Upper lobe of left lung (tissue), 4 donors: Measurements from ENCODE around the gene VSIG10.

ENCODE experiments used
- POLR2A ChIP-seq, 4 donors: fragments of 450-650 bp; IDR thresholded peaks; one replicate each; pipeline ENCODE4 v1.5.1; 2016 to 2017; ENCODE audit warnings: antibody characterized with exemption in 4 of 4, mild to moderate bottlenecking in 2 of 4
- POLR2AphosphoS5 ChIP-seq, 2 donors: sonication (generic); formaldehyde crosslinking; IDR thresholded peaks; one replicate each; pipeline ENCODE4 v1.5.1; 2017; ENCODE audit warnings: antibody characterized with exemption in 2 of 2
- TF ChIP-seq, protein P1 (sequence below), 6 experiments: fragments of 450-650 bp in 4 of 6; fragments of 200-600 bp in 2 of 6; sonication (generic) in 2 of 6; IDR thresholded peaks; one replicate each; pipeline ENCODE4 v1.5.1; 2016 to 2019; ENCODE audit warnings: antibody characterized with exemption in 6 of 6

DNA sequence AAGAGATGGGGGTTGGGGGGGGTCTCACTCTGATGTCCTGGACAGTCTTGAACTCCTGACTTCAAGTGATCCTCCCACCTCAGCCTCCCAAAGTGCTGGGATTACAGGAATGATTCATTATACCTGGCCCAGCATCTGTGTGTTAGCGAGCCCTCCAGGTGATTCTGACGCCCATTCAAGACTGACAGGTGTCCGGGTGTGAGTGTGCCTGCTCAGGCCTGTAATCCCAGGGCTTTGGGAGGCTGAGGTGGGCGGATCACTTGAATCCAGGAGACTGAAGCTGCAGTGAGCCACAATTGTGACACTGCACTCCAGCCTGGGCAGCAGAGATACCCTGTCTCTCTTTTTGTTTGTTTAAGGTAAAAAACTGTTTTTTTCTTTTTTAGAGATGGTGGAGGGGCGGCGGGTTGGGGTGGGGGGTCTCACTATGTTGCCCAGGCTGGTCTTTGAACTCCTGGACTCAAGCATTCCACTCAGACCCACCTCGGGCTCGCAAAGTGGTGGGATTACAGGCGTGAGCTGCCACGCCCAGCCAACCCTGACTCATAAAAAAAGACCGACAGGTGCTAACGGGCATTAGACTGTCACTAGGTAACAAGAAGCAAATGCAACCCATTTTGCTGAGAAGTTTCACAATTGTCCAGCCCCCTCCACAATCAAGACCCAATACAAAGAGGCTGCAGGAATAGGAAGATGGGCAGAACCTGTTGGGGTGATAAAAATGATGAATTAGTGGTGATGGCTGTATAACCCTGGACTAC is 4.7 kb downstream of the VSIG10 start:
- TF ChIP-seq, protein P1, sequence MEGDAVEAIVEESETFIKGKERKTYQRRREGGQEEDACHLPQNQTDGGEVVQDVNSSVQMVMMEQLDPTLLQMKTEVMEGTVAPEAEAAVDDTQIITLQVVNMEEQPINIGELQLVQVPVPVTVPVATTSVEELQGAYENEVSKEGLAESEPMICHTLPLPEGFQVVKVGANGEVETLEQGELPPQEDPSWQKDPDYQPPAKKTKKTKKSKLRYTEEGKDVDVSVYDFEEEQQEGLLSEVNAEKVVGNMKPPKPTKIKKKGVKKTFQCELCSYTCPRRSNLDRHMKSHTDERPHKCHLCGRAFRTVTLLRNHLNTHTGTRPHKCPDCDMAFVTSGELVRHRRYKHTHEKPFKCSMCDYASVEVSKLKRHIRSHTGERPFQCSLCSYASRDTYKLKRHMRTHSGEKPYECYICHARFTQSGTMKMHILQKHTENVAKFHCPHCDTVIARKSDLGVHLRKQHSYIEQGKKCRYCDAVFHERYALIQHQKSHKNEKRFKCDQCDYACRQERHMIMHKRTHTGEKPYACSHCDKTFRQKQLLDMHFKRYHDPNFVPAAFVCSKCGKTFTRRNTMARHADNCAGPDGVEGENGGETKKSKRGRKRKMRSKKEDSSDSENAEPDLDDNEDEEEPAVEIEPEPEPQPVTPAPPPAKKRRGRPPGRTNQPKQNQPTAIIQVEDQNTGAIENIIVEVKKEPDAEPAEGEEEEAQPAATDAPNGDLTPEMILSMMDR (IDR thresholded peaks at IDR 0.05) = no peak
- TF ChIP-seq POLR2A (IDR thresholded peaks at IDR 0.05) (no peak), POLR2AphosphoS5 (IDR thresholded peaks at IDR 0.05) (no peak)
